HepG2 (cell line): ENCODE measurements around the gene GUCA1A. TPM values are rescaled to one million over a fixed set of nuclear protein-coding genes. Genes with fewer than 3 reads are reported as not detected.
A peak's percentile ranks its signal among the peaks of the same experiment; 100 is the strongest.

Source experiments
- ASH2L ChIP-seq: fragments of 300-600, 200-600 bp; sonication (generic); IDR thresholded peaks from 2 replicates; pipeline ENCODE4 v1.7.0; 2017; ENCODE audit warnings: low read depth, mild to moderate bottlenecking, moderate library complexity, mixed read lengths, low read length; ENCODE audit not compliant: insufficient read length
- GATAD2A ChIP-seq: IDR thresholded peaks from 2 replicates; pipeline ENCODE4 v1.6.1; 2016
- HDAC1 ChIP-seq: sonication (generic); formaldehyde crosslinking; IDR thresholded peaks from 2 replicates; pipeline ENCODE4 v1.5.1; 2020; ENCODE audit warnings: mild to moderate bottlenecking, missing genetic modification reagents
- KMT2B ChIP-seq: IDR thresholded peaks from 2 replicates; pipeline ENCODE4 v1.6.1; 2016; ENCODE audit warnings: missing genetic modification reagents, missing compliant biosample characterization
- MEIS1 ChIP-seq: sonication (generic); formaldehyde crosslinking; IDR thresholded peaks from 2 replicates; pipeline ENCODE4 v1.9.0; 2021; ENCODE audit warnings: mild to moderate bottlenecking, missing genetic modification reagents, moderate library complexity, borderline replicate concordance
- MIER3 ChIP-seq: IDR thresholded peaks from 2 replicates; pipeline ENCODE4 v1.6.1; 2016; ENCODE audit warnings: missing compliant biosample characterization, borderline replicate concordance
- MXD3 ChIP-seq: IDR thresholded peaks from 2 replicates; pipeline ENCODE4 v1.6.1; 2016; ENCODE audit warnings: mild to moderate bottlenecking, missing biosample characterization, missing genetic modification reagents
- MXD4 ChIP-seq: IDR thresholded peaks from 2 replicates; pipeline ENCODE4 v1.6.1; 2016; ENCODE audit warnings: mild to moderate bottlenecking, missing biosample characterization, missing genetic modification reagents
- RBAK ChIP-seq: sonication (generic); formaldehyde crosslinking; IDR thresholded peaks from 2 replicates; pipeline ENCODE4 v1.5.1; 2020; ENCODE audit warnings: mild to moderate bottlenecking, missing genetic modification reagents
- RFXAP ChIP-seq: sonication (generic); formaldehyde crosslinking; IDR thresholded peaks from 2 replicates; pipeline ENCODE4 v1.4.0; 2020; ENCODE audit warnings: missing genetic modification reagents, borderline replicate concordance
- SATB2 ChIP-seq: sonication (generic); formaldehyde crosslinking; IDR thresholded peaks from 2 replicates; pipeline ENCODE4 v1.5.0; 2020; ENCODE audit warnings: missing genetic modification reagents
- SOX6 ChIP-seq, 2 experiments: fragments of 450-650 bp in 1 of 2; sonication (generic) in 1 of 2; formaldehyde crosslinking in 1 of 2; IDR thresholded peaks; 2 replicates each; pipeline versions ENCODE4 v1.4.0 to v1.6.1; 2017 to 2020; ENCODE audit warnings: antibody characterized with exemption in 1 of 2, mild to moderate bottlenecking in 1 of 2, missing genetic modification reagents in 1 of 2
- SP5 ChIP-seq: IDR thresholded peaks from 2 replicates; pipeline ENCODE4 v1.6.1; 2016; ENCODE audit warnings: low read depth, borderline replicate concordance
- ZBTB34 ChIP-seq: sonication (generic); formaldehyde crosslinking; IDR thresholded peaks from 2 replicates; pipeline ENCODE4 v1.8.0; 2022; ENCODE audit warnings: mild to moderate bottlenecking, missing genetic modification reagents
- ZNF282 ChIP-seq: fragments of 450-650 bp; IDR thresholded peaks from 2 replicates; pipeline ENCODE4 v1.6.1; 2018; ENCODE audit not compliant: partially characterized antibody
- ZNF354B ChIP-seq: sonication (generic); formaldehyde crosslinking; IDR thresholded peaks from 2 replicates; pipeline ENCODE4 v1.8.0; 2022; ENCODE audit warnings: mild to moderate bottlenecking, missing genetic modification reagents
- ZNF441 ChIP-seq: sonication (generic); formaldehyde crosslinking; IDR thresholded peaks from 2 replicates; pipeline ENCODE4 v1.7.0; 2021; ENCODE audit warnings: missing genetic modification reagents, borderline replicate concordance
- ZNF629 ChIP-seq: sonication (generic); formaldehyde crosslinking; conservative IDR thresholded peaks from 2 replicates; pipeline ENCODE4 v1.5.0; 2020; ENCODE audit warnings: missing genetic modification reagents
- ZNF800 ChIP-seq: sonication (generic); formaldehyde crosslinking; IDR thresholded peaks from 2 replicates; pipeline ENCODE4 v1.4.0; 2020; ENCODE audit warnings: missing genetic modification reagents
- polyA plus RNA-seq, 8 experiments: library from polyadenylated mRNA; depleted of rRNA in 3 of 8; stranded (reverse) in 7 of 8; unstranded in 1 of 8; fragments of >200 nt; fragmentation: Illumina TruSeq in 4 of 8; extraction: Trizol in 4 of 8; gene quantifications; 2 replicates each; pipeline versions ENCODE4 v1.2.1 to v1.2.3, GENCODE V29; 2011 to 2016; ENCODE audit warnings: low read depth in 4 of 8, missing spikeins in 1 of 8, mixed read lengths in 1 of 8; ENCODE audit not compliant: insufficient read depth in 1 of 8
- total RNA-seq, 5 experiments: library from RNA; depleted of rRNA; stranded (reverse); fragments of >200 nt; fragmentation: Illumina TruSeq; extraction: Trizol; gene quantifications; 2 replicates each; pipeline ENCODE4 v1.2.3, GENCODE V29; 2016; ENCODE audit warnings: low read depth in 1 of 5
- TF ChIP-seq, protein P1 (sequence below): sonication (generic); formaldehyde crosslinking; IDR thresholded peaks from 2 replicates; pipeline ENCODE4 v1.5.0; 2020; ENCODE audit warnings: mild to moderate bottlenecking, missing genetic modification reagents, moderate library complexity
- TF ChIP-seq, protein P2 (sequence below): sonication (generic); formaldehyde crosslinking; IDR thresholded peaks from 2 replicates; pipeline ENCODE4 v1.8.1; 2022; ENCODE audit warnings: mild to moderate bottlenecking, missing genetic modification reagents

The GUCA1A gene
- total and polyA plus RNA-seq, 2 of the 13 experiments (the other 11 are each of a cell fraction or from before 2014, with no cell fraction given), result not detected

DNA sequence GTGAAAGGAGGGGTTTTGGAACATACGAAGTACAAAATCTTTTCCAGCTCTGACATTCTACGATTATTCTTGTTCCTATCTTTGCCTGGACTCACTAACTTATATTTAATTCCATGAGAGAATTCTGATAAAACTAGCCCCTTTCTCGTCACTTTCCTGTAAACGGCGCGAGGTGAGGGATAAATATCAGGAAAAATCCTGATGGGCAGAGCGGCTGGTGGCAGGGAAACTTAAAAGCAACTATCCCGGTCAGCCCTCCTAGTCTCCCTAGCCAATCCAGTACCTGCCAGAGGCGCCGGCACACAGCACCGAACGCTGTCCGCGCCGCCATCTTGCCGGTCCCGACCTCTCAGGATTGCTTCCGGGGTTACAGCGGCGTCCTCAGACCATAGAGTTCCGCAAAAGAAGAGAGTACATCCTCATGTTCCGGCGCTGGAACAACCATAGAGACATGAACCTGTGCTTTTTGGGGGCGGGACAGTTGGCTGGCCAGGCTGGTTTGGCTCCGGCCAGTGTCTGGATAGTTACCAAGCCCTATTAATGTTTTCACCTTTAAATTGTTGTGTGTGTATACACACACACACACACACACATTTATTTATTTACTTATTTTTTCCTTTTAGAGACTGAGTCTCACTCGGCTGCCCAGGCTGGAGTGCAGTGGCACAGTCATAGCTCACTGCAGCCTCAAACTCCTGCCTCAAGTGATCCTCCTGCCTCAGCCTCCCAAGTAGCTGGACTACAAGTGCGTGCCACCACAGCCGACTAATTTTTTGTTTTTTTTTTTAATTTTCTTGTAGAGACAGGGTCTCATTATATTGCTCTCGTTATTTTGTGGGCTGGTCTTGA is 44.6 kb downstream of the GUCA1A start, which contains the start of gene MRPS10 (continued):
- TF ChIP-seq ASH2L, result peak; percentile 98
- no peak for TF ChIP-seq SOX6 (IDR thresholded peaks at IDR 0.05)
- TF ChIP-seq SOX6 (CRISPR knock-in tag; IDR thresholded peaks at IDR 0.05), result peak; percentile 45; the same call in 1 of the 2 replicates
- no peak; the same call in 1 of the 2 replicates for TF ChIP-seq MEIS1 (CRISPR knock-in tag)
- TF ChIP-seq MXD4, result peak; percentile 88
- TF ChIP-seq HDAC1 (CRISPR knock-in tag), result peak; percentile 89
- TF ChIP-seq, protein P1, sequence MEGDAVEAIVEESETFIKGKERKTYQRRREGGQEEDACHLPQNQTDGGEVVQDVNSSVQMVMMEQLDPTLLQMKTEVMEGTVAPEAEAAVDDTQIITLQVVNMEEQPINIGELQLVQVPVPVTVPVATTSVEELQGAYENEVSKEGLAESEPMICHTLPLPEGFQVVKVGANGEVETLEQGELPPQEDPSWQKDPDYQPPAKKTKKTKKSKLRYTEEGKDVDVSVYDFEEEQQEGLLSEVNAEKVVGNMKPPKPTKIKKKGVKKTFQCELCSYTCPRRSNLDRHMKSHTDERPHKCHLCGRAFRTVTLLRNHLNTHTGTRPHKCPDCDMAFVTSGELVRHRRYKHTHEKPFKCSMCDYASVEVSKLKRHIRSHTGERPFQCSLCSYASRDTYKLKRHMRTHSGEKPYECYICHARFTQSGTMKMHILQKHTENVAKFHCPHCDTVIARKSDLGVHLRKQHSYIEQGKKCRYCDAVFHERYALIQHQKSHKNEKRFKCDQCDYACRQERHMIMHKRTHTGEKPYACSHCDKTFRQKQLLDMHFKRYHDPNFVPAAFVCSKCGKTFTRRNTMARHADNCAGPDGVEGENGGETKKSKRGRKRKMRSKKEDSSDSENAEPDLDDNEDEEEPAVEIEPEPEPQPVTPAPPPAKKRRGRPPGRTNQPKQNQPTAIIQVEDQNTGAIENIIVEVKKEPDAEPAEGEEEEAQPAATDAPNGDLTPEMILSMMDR (CRISPR knock-in tag), result peak; percentile 37; the same call in 1 of the 2 replicates
- TF ChIP-seq, protein P2, sequence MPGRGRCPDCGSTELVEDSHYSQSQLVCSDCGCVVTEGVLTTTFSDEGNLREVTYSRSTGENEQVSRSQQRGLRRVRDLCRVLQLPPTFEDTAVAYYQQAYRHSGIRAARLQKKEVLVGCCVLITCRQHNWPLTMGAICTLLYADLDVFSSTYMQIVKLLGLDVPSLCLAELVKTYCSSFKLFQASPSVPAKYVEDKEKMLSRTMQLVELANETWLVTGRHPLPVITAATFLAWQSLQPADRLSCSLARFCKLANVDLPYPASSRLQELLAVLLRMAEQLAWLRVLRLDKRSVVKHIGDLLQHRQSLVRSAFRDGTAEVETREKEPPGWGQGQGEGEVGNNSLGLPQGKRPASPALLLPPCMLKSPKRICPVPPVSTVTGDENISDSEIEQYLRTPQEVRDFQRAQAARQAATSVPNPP (CRISPR knock-in tag), result peak; percentile 42; the same call in 1 of the 2 replicates
- TF ChIP-seq ZNF800, result peak; percentile 53; the same call in 1 of the 2 replicates
- no peak for TF ChIP-seq ZNF354B (CRISPR knock-in tag)
- TF ChIP-seq ZNF282, result no peak
- peak; percentile 99 for TF ChIP-seq KMT2B (CRISPR knock-in tag)
- TF ChIP-seq ZBTB34 (CRISPR knock-in tag), result no peak
- TF ChIP-seq ZNF441 (CRISPR knock-in tag), result 0 out of 2 replicates have a peak, but pooled peaks have one; percentile 18
- TF ChIP-seq MXD3, result peak; percentile 87; the same call in 1 of the 2 replicates
- TF ChIP-seq SP5 (CRISPR knock-in tag), result peak; percentile 96
- TF ChIP-seq MIER3 (CRISPR knock-in tag), result peak; percentile 90; the same call in 1 of the 2 replicates
- no peak for TF ChIP-seq RBAK (CRISPR knock-in tag)
- no peak for TF ChIP-seq ZNF629 (CRISPR knock-in tag)
- TF ChIP-seq RFXAP (CRISPR knock-in tag), result peak; percentile 86; the same call in 1 of the 2 replicates
- TF ChIP-seq GATAD2A (CRISPR knock-in tag), result peak; percentile 78
- TF ChIP-seq SATB2 (CRISPR knock-in tag), result no peak; the same call in 1 of the 2 replicates
